ENCODE results near the gene THSD4. TPM values are rescaled to one million over a fixed set of nuclear protein-coding genes. Genes with fewer than 3 reads are reported as not detected.

Gene THSD4
- total RNA-seq, 5 donors from 2014 or later (not counting 1 experiment from before 2014, with no cell fraction given), result 0.03 to 0.23 (median 0.18) TPM; not detected in 2

GRCh38 chr15:71079208-71080044 is 35.8 kb upstream of the THSD4 start:
- Mint-ChIP-seq H3K27me3 (peaks cover 15 to 17% of the 10 kb centered on the region in 2 donors), H3K4me1 (no peaks in the 10 kb centered on the region)
- no peak for ATAC-seq (replicated peaks in 1 of 4)

GRCh38 chr15:71080166-71080565 is 35.1 kb upstream of the THSD4 start:
- CTCF ChIA-PET, result no interaction called here
- Histone ChIP-seq H3K4me1 (ENCODE audit: control insufficient read depth in 1 of 2, extremely low read depth in 1 of 2, insufficient read depth in 2 of 2, low read length in 2 of 2) (no peaks in the 10 kb centered on the region), H3K27ac (ENCODE audit: low read length) (no peak overlapping the region), H3K4me3 (ENCODE audit: control insufficient read depth in 1 of 2, extremely low read depth in 1 of 2, low read length in 1 of 2) (no peak overlapping the region), H3K36me3 (ENCODE audit: control insufficient read depth in 2 of 2, extremely low read depth in 1 of 2, insufficient read depth in 1 of 2, low read length in 1 of 2) (no peaks in the 10 kb centered on the region), H3K9me3 (no peaks in the 10 kb centered on the region), H3K27me3 (replicated peaks in 1 of 2; ENCODE audit: control insufficient read depth in 2 of 2, extremely low read depth in 1 of 2, insufficient read depth in 2 of 2, low read length in 1 of 2) (peaks cover 0 to 5% of the 10 kb centered on the region in 2 experiments)
- H3K9me3 Mint-ChIP-seq, result peaks cover 3 to 11% (median 3%) of the 10 kb centered on the region in 3 donors
- DNase-seq, result no peak
- ATAC-seq (replicated peaks in 1 of 4), result no peak
- POLR2A ChIA-PET, result no interaction called here
- no peaks in the 10 kb centered on the region for H3K4me1 Mint-ChIP-seq
- H3K36me3 Mint-ChIP-seq, result no peaks in the 10 kb centered on the region
- H3K27me3 Mint-ChIP-seq, result peaks cover 15 to 17% of the 10 kb centered on the region in 2 donors
- WGBS (ENCODE audit: insufficient coverage), result 82% methylated on average over 4 of the region's 7 CpGs
- H3K4me3 Mint-ChIP-seq, result no peak overlapping the region
- no peak overlapping the region for H3K27ac Mint-ChIP-seq

More at GRCh38 chr15:71079208-71080044, 35.8 kb upstream of the THSD4 start:
- H3K36me3 Mint-ChIP-seq, result no peaks in the 10 kb centered on the region
- no peaks in the 10 kb centered on the region for H3K36me3 ChIP-seq (ENCODE audit: control insufficient read depth in 2 of 2, extremely low read depth in 1 of 2, insufficient read depth in 1 of 2, low read length in 1 of 2)
- H3K4me1 ChIP-seq (ENCODE audit: control insufficient read depth in 1 of 2, extremely low read depth in 1 of 2, insufficient read depth in 2 of 2, low read length in 2 of 2), result no peaks in the 10 kb centered on the region
- no peak overlapping the region for H3K4me3 ChIP-seq (ENCODE audit: control insufficient read depth in 1 of 2, extremely low read depth in 1 of 2, low read length in 1 of 2)
- ChIA-PET POLR2A (no interaction called here), CTCF (no interaction called here)
- no peaks in the 10 kb centered on the region for H3K9me3 ChIP-seq
- DNase-seq, result no peak
- no peak overlapping the region for H3K4me3 Mint-ChIP-seq
- peaks cover 3 to 14% (median 3%) of the 10 kb centered on the region in 3 donors for H3K9me3 Mint-ChIP-seq
- H3K27ac Mint-ChIP-seq, result no peak overlapping the region
- no peak overlapping the region for H3K27ac ChIP-seq (ENCODE audit: low read length)
- no CpG with 5 or more reads among the region's 6 CpGs for whole genome bisulfite sequencing (ENCODE audit: insufficient coverage)
- H3K27me3 ChIP-seq (replicated peaks in 1 of 2; ENCODE audit: control insufficient read depth in 2 of 2, extremely low read depth in 1 of 2, insufficient read depth in 2 of 2, low read length in 1 of 2), result no peaks in the 10 kb centered on the region

GRCh38 chr15:71080705-71081104 is 34.6 kb upstream of the THSD4 start:
- Histone ChIP-seq H3K4me3 (ENCODE audit: control insufficient read depth in 1 of 2, extremely low read depth in 1 of 2, low read length in 1 of 2) (no peak overlapping the region), H3K27ac (ENCODE audit: low read length) (no peak overlapping the region), H3K9me3 (no peaks in the 10 kb centered on the region), H3K4me1 (ENCODE audit: control insufficient read depth in 1 of 2, extremely low read depth in 1 of 2, insufficient read depth in 2 of 2, low read length in 2 of 2) (no peaks in the 10 kb centered on the region), H3K36me3 (ENCODE audit: control insufficient read depth in 2 of 2, extremely low read depth in 1 of 2, insufficient read depth in 1 of 2, low read length in 1 of 2) (no peaks in the 10 kb centered on the region), H3K27me3 (replicated peaks in 1 of 2; ENCODE audit: control insufficient read depth in 2 of 2, extremely low read depth in 1 of 2, insufficient read depth in 2 of 2, low read length in 1 of 2) (peaks cover 0 to 5% of the 10 kb centered on the region in 2 experiments)
- no peak for DNase-seq
- H3K4me1 Mint-ChIP-seq, result no peaks in the 10 kb centered on the region
- no peak for ATAC-seq (replicated peaks in 1 of 4)
- ChIA-PET CTCF (no interaction called here), POLR2A (no interaction called here)
- H3K27ac Mint-ChIP-seq, result no peak overlapping the region
- H3K27me3 Mint-ChIP-seq, result peaks cover 17 to 20% of the 10 kb centered on the region in 2 donors
- no peaks in the 10 kb centered on the region for H3K36me3 Mint-ChIP-seq
- no CpG with 5 or more reads among the region's 1 CpG for WGBS (ENCODE audit: insufficient coverage)
- H3K4me3 Mint-ChIP-seq, result no peak overlapping the region
- peaks cover 3 to 11% (median 3%) of the 10 kb centered on the region in 3 donors for H3K9me3 Mint-ChIP-seq

GRCh38 chr15:71082803-71083202 is 32.5 kb upstream of the THSD4 start:
- CTCF ChIA-PET, result no interaction called here
- ATAC-seq (replicated peaks in 1 of 4), result no peak
- H3K27ac ChIP-seq (ENCODE audit: low read length), result no peak overlapping the region

GRCh38 chr15:71083349-71083748 is 31.9 kb upstream of the THSD4 start:
- CTCF ChIA-PET, result no interaction called here
- Histone ChIP-seq H3K9me3 (no peaks in the 10 kb centered on the region), H3K27ac (ENCODE audit: low read length) (no peak overlapping the region), H3K4me3 (ENCODE audit: control insufficient read depth in 1 of 2, extremely low read depth in 1 of 2, low read length in 1 of 2) (no peak overlapping the region), H3K4me1 (ENCODE audit: control insufficient read depth in 1 of 2, extremely low read depth in 1 of 2, insufficient read depth in 2 of 2, low read length in 2 of 2) (no peaks in the 10 kb centered on the region), H3K36me3 (ENCODE audit: control insufficient read depth in 2 of 2, extremely low read depth in 1 of 2, insufficient read depth in 1 of 2, low read length in 1 of 2) (no peaks in the 10 kb centered on the region), H3K27me3 (replicated peaks in 1 of 2; ENCODE audit: control insufficient read depth in 2 of 2, extremely low read depth in 1 of 2, insufficient read depth in 2 of 2, low read length in 1 of 2) (peaks cover 0 to 5% of the 10 kb centered on the region in 2 experiments)
- WGBS (ENCODE audit: insufficient coverage), result 69% methylated on average over 5 of the region's 5 CpGs
- Mint-ChIP-seq H3K4me1 (no peaks in the 10 kb centered on the region), H3K4me3 (no peak overlapping the region), H3K9me3 (peaks cover 0 to 3% (median 0%) of the 10 kb centered on the region in 3 donors), H3K36me3 (no peaks in the 10 kb centered on the region), H3K27ac (no peak overlapping the region), H3K27me3 (peaks cover 21 to 25% of the 10 kb centered on the region in 2 donors)
- no peak for ATAC-seq (replicated peaks in 1 of 4)
- DNase-seq, result no peak
- POLR2A ChIA-PET, result no interaction called here

More at GRCh38 chr15:71082803-71083202, 32.5 kb upstream of the THSD4 start:
- Mint-ChIP-seq H3K9me3 (peaks cover 0 to 3% (median 0%) of the 10 kb centered on the region in 3 donors), H3K27ac (no peak overlapping the region), H3K27me3 (peaks cover 21 to 25% of the 10 kb centered on the region in 2 donors), H3K36me3 (no peaks in the 10 kb centered on the region), H3K4me3 (no peak overlapping the region), H3K4me1 (no peaks in the 10 kb centered on the region)
- Histone ChIP-seq H3K4me1 (ENCODE audit: control insufficient read depth in 1 of 2, extremely low read depth in 1 of 2, insufficient read depth in 2 of 2, low read length in 2 of 2) (no peaks in the 10 kb centered on the region), H3K36me3 (ENCODE audit: control insufficient read depth in 2 of 2, extremely low read depth in 1 of 2, insufficient read depth in 1 of 2, low read length in 1 of 2) (no peaks in the 10 kb centered on the region), H3K4me3 (ENCODE audit: control insufficient read depth in 1 of 2, extremely low read depth in 1 of 2, low read length in 1 of 2) (no peak overlapping the region), H3K9me3 (no peaks in the 10 kb centered on the region), H3K27me3 (replicated peaks in 1 of 2; ENCODE audit: control insufficient read depth in 2 of 2, extremely low read depth in 1 of 2, insufficient read depth in 2 of 2, low read length in 1 of 2) (peaks cover 0 to 5% of the 10 kb centered on the region in 2 experiments)
- 85% methylated on average over 4 of the region's 5 CpGs for WGBS (ENCODE audit: insufficient coverage)
- POLR2A ChIA-PET, result no interaction called here
- no peak for DNase-seq

- no peak overlapping the region for H3K27ac ChIP-seq (ENCODE audit: low read length)
- no peak overlapping the region for H3K27ac Mint-ChIP-seq
- no peaks in the 10 kb centered on the region for H3K4me1 Mint-ChIP-seq
- ATAC-seq (replicated peaks in 1 of 4) (no peak), DNase-seq (no peak)
- H3K36me3 Mint-ChIP-seq, result no peaks in the 10 kb centered on the region
- ChIA-PET CTCF (no interaction called here), POLR2A (no interaction called here)
- no peaks in the 10 kb centered on the region for H3K36me3 ChIP-seq (ENCODE audit: control insufficient read depth in 2 of 2, extremely low read depth in 1 of 2, insufficient read depth in 1 of 2, low read length in 1 of 2)
- no peaks in the 10 kb centered on the region for H3K9me3 Mint-ChIP-seq
- no peak overlapping the region for H3K4me3 Mint-ChIP-seq
- WGBS (ENCODE audit: insufficient coverage), result 100% methylated on average over 1 of the region's 2 CpGs
- H3K27me3 ChIP-seq (replicated peaks in 1 of 2; ENCODE audit: control insufficient read depth in 2 of 2, extremely low read depth in 1 of 2, insufficient read depth in 2 of 2, low read length in 1 of 2), result peaks cover 0 to 5% of the 10 kb centered on the region in 2 experiments
- no peak overlapping the region for H3K4me3 ChIP-seq (ENCODE audit: control insufficient read depth in 1 of 2, extremely low read depth in 1 of 2, low read length in 1 of 2)
- no peaks in the 10 kb centered on the region for H3K4me1 ChIP-seq (ENCODE audit: control insufficient read depth in 1 of 2, extremely low read depth in 1 of 2, insufficient read depth in 2 of 2, low read length in 2 of 2)
- peaks cover 21 to 25% of the 10 kb centered on the region in 2 donors for H3K27me3 Mint-ChIP-seq
- no peaks in the 10 kb centered on the region for H3K9me3 ChIP-seq
These were observed 31.0 kb upstream of the THSD4 start for GRCh38 chr15:71084264-71084663.

All from T-cell (primary cell).